Large intestine (tissue), 3 donors: ENCODE data around the gene NEMP2. TPM values are rescaled to one million over a fixed set of nuclear protein-coding genes. Genes with fewer than 3 reads are reported as not detected.
A peak's percentile ranks its signal among the peaks of the same experiment; 100 is the strongest.

Source experiments
- DNase-seq, 2 donors: peaks; one replicate each; pipeline versions ENCODE4 v3.0.0 to v3.0.0-alpha.2; 2013
- H3K27ac ChIP-seq: one replicate; pipeline ENCODE4 v1.5.1; 2013; ENCODE audit warnings: low read length
- H3K27me3 ChIP-seq: 2 replicates; pipeline ENCODE4 v1.6.1; 2013; ENCODE audit warnings: low read length; ENCODE audit not compliant: control insufficient read depth, insufficient read depth
- H3K36me3 ChIP-seq: 2 replicates; pipeline ENCODE4 v1.6.1; 2013; ENCODE audit warnings: low read length; ENCODE audit not compliant: control insufficient read depth, insufficient read depth
- H3K4me1 ChIP-seq: one replicate; pipeline ENCODE4 v1.6.1; 2013; ENCODE audit warnings: low read length; ENCODE audit not compliant: control insufficient read depth, insufficient read depth
- H3K4me3 ChIP-seq: one replicate; pipeline ENCODE4 v1.5.1; 2013; ENCODE audit warnings: low read length
- H3K9me3 ChIP-seq: one replicate; pipeline ENCODE4 v1.6.1; 2013; ENCODE audit warnings: mild to moderate bottlenecking, low read depth, low read length, moderate library complexity; ENCODE audit not compliant: control insufficient read depth
- WGBS: methylation state at CpG from one replicate; pipeline ENCODE4 v1.1.5; 2013; ENCODE audit warnings: low lambda C conversion rate; ENCODE audit not compliant: insufficient coverage; 5-methylcytosine and 5-hydroxymethylcytosine counted together
- polyA plus RNA-seq: library from polyadenylated mRNA; unstranded; fragments of 120-200 nt; gene quantifications from one replicate; pipeline ENCODE4 v1.2.1, GENCODE V29; 2013

The NEMP2 gene
- polyA plus RNA-seq, 1 donor = 5.2 TPM

DNA sequence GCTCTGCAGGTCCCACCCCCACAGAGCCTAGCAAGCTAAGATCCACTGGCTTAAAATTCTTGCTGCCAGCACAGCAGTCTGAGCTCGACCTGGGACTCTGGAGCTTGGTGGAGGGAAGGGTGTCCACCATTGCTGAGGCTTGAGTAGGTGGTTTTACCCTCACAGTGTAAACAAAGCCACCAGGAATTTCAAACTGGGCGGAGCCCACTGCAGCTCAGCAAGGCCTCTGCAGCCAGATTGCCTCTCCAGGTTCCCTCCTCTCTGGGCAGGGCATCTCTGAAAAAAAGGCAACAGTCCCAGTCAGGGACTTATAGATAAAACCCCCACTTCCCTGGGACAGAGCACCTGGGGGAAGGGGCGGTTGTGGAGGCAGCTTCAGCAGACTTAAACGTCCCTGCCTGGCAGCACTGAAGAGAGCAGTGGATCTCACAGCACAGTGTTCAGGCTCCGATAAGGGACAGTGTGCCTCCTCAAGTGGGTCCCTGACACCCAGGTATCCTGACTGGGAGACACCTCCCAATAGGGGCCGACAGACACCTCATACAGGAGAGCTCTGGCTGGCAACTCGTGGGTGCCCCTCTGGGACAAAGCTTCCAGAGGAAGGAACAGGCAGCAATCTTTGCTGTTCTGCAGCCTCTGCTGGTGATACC lies 20.0 kb upstream of the NEMP2 start:
- Histone ChIP-seq H3K27me3 (no peaks in the 10 kb centered on the region), H3K4me1 (no peaks in the 10 kb centered on the region), H3K9me3 (no peaks in the 10 kb centered on the region), H3K27ac (no peak overlapping the region), H3K36me3 (no peaks in the 10 kb centered on the region), H3K4me3 (no peak overlapping the region)
- DNase-seq = no peak
- no CpG with 5 or more reads among the region's 7 CpGs for WGBS

- no peaks in the 10 kb centered on the region for H3K9me3 ChIP-seq
- H3K27ac ChIP-seq = no peak overlapping the region
- H3K4me1 ChIP-seq = no peaks in the 10 kb centered on the region
- no peak overlapping the region for H3K4me3 ChIP-seq
- no CpG with 5 or more reads among the region's 1 CpG for WGBS
- H3K36me3 ChIP-seq = no peaks in the 10 kb centered on the region
- no peaks in the 10 kb centered on the region for H3K27me3 ChIP-seq
- DNase-seq = no peak
These were observed 18.7 kb upstream of the NEMP2 start for GRCh38 chr2:190553254-190553653.

DNA sequence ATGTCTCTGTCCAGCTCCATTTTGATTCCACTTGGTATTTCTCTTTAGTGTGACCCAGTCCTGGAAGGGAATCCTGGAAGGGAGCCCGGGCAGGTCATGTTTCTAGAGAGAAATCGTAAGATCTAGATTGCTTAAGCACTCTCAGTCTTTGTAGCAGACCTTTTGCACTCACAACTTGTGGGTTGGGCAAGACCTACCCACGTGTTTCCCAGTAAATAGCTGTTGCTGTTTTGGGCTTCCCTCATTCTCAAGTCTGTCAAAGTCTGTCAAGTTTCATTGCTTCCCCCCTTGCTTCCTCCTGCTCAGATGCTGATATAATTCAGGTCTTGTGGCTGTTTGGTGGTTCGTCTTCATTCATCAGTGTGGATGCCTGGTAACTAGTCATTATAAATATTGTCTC lies 17.4 kb upstream of the NEMP2 start:
- Histone ChIP-seq H3K27me3 (no peaks in the 10 kb centered on the region), H3K36me3 (no peaks in the 10 kb centered on the region), H3K9me3 (no peaks in the 10 kb centered on the region), H3K4me3 (no peak overlapping the region), H3K27ac (no peak overlapping the region), H3K4me1 (no peaks in the 10 kb centered on the region)
- no peak for DNase-seq
- WGBS = no CpG with 5 or more reads among the region's 4 CpGs

DNA sequence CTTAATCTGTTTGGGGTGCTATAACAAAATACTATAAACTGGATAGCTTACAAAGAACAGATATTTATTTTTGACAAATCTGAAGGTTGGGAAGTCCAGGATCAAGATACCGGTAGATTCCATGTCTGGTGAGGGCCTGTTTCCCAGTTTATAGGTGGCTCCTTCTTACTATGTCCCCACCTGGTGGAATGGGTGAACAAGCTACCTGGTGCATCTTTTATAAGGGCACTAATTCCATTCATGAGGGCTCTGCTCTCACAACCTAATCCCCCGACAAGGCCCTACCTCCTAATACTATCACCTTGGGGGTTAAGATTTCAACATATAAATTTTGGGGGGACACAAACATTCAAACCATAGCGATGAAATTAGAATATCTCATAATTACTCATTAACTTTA lies 15.6 kb upstream of the NEMP2 start:
- Histone ChIP-seq H3K4me3 (no peak overlapping the region), H3K27ac (no peak overlapping the region), H3K9me3 (no peaks in the 10 kb centered on the region), H3K36me3 (no peaks in the 10 kb centered on the region), H3K27me3 (no peaks in the 10 kb centered on the region), H3K4me1 (no peaks in the 10 kb centered on the region)
- no CpG with 5 or more reads among the region's 3 CpGs for WGBS
- DNase-seq = no peak

GRCh38 chr2:190547886-190548285 lies 13.4 kb upstream of the NEMP2 start:
- no peaks in the 10 kb centered on the region for H3K4me1 ChIP-seq
- no peaks in the 10 kb centered on the region for H3K27me3 ChIP-seq
- H3K9me3 ChIP-seq = no peaks in the 10 kb centered on the region
- no peak overlapping the region for H3K27ac ChIP-seq
- no peaks in the 10 kb centered on the region for H3K36me3 ChIP-seq
- DNase-seq = no peak
- H3K4me3 ChIP-seq = no peak overlapping the region

GRCh38 chr2:190546734-190547133 lies 12.2 kb upstream of the NEMP2 start:
- DNase-seq = peak in 1 of 2 donors; percentile 34
- H3K27ac ChIP-seq = no peak overlapping the region
- 100% methylated on average over 1 of the region's 3 CpGs for WGBS
- peaks cover 4% of the 10 kb centered on the region for H3K9me3 ChIP-seq
- H3K36me3 ChIP-seq = no peaks in the 10 kb centered on the region
- no peak overlapping the region for H3K4me3 ChIP-seq
- H3K27me3 ChIP-seq = no peaks in the 10 kb centered on the region
- no peaks in the 10 kb centered on the region for H3K4me1 ChIP-seq

DNA sequence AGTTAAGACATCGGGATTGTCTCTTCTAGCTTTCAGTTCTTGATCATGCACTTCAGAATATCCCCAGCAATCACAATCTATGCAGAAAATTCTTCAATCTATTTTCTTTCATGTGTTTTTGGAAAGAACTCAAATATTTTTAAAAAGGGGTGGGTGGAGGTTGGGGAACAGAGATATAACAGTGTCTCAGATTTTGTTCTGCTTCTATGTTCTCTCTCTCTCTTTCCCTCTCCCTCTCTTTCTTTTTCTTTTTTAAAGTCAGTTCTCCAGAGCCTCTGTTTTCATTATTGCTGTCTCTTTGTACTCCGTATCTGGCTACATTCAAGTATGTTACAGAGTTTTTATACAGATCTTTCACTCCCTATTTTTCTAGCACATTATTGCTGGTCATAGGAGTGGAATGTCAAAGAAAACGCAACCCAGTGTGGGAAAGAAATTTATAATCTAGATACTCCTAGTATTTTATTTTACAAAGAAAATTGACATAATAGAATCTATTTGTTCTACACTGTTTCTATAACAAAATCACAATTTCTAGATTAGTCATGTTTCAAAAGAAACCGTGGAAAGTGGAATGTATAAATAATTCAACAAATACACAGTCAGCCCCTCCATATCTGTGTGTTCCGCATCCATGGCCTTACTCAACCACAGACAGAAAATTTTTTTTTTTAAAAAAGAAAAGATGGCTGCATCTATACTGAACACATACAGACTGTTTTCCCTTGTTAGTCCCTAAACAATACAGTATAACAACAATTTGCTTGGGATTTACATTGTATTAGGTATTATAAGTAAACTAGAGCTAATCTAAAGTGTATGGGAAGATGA lies 11.2 kb upstream of the NEMP2 start:
- WGBS = 96% methylated on average over 4 of the region's 5 CpGs
- H3K27ac ChIP-seq = no peak overlapping the region
- H3K36me3 ChIP-seq = no peaks in the 10 kb centered on the region
- H3K4me3 ChIP-seq = no peak overlapping the region
- peaks cover 9% of the 10 kb centered on the region for H3K9me3 ChIP-seq
- DNase-seq = no peak
- no peaks in the 10 kb centered on the region for H3K4me1 ChIP-seq
- no peaks in the 10 kb centered on the region for H3K27me3 ChIP-seq

DNA sequence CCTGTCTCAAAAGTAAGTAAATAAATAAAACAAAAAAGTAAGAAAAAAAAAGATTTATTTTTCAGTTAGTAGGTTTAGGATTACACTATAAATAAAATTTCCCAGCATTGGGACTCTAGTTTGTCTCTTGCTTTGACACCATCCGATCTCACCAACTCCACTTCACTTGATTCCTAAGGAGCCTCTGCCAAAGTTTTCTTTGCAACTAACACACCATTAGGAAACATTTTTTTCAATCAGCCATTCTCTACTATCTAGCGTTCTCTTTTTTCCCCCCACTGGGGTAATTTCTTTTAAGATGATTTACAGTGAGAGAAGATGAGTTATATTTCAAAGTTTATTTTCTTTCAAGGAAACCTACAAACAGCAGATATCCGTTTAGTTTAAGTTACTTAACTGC lies 10.6 kb upstream of the NEMP2 start:
- no peak overlapping the region for H3K4me3 ChIP-seq
- WGBS = 86% methylated on average over 1 of the region's 3 CpGs
- DNase-seq = no peak
- H3K27me3 ChIP-seq = no peaks in the 10 kb centered on the region
- no peak overlapping the region for H3K27ac ChIP-seq
- no peaks in the 10 kb centered on the region for H3K4me1 ChIP-seq
- H3K9me3 ChIP-seq = peaks cover 16% of the 10 kb centered on the region
- no peaks in the 10 kb centered on the region for H3K36me3 ChIP-seq

DNA sequence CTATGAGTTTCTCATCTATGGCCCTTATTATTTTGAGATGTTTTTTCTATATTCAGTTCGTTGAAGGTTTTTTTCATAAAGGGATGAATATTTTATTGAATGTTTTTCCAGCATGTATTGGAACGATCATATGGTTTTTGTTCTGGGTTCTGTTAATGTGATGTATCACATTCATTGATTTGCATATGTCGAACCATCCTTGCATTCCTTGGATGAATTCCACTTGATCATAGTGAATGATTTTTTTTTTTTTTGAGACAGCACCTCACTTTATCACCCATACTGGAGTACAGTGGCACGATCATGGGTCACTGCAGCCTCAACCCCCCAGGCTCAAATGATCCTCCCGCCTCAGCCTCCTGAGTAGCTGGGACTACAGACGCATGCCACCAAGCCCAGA lies 5.5 kb upstream of the NEMP2 start:
- 100% methylated on average over 1 of the region's 6 CpGs for WGBS
- H3K27me3 ChIP-seq = no peaks in the 10 kb centered on the region
- peaks cover 23% of the 10 kb centered on the region for H3K9me3 ChIP-seq
- no peak overlapping the region for H3K27ac ChIP-seq
- H3K4me3 ChIP-seq = no peak overlapping the region
- no peaks in the 10 kb centered on the region for H3K4me1 ChIP-seq
- DNase-seq = no peak
- H3K36me3 ChIP-seq = no peaks in the 10 kb centered on the region

GRCh38 chr2:190538201-190538600 lies 3.7 kb upstream of the NEMP2 start:
- no peaks in the 10 kb centered on the region for H3K27me3 ChIP-seq
- H3K36me3 ChIP-seq = no peaks in the 10 kb centered on the region
- H3K4me3 ChIP-seq = no peak overlapping the region
- no peak for DNase-seq
- H3K9me3 ChIP-seq = peaks cover 23% of the 10 kb centered on the region
- H3K4me1 ChIP-seq = peaks cover 5% of the 10 kb centered on the region
- no peak overlapping the region for H3K27ac ChIP-seq

- Histone ChIP-seq H3K4me3 (no peak overlapping the region), H3K4me1 (peaks cover 5% of the 10 kb centered on the region), H3K27me3 (no peaks in the 10 kb centered on the region), H3K27ac (no peak overlapping the region), H3K9me3 (peaks cover 23% of the 10 kb centered on the region), H3K36me3 (no peaks in the 10 kb centered on the region)
- no CpG with 5 or more reads among the region's 1 CpG for WGBS
- no peak for DNase-seq
These were observed 3.2 kb upstream of the NEMP2 start for GRCh38 chr2:190537765-190538164.
